Spleen (tissue), 11 donors: Measurements from ENCODE around the gene MAP4K2. TPM values are rescaled to one million over a fixed set of nuclear protein-coding genes. Genes with fewer than 3 reads are reported as not detected.
"Not testable (repeated sequence)": the region's sequence is repeated elsewhere in the genome, so short reads cannot be mapped to it uniquely, and the experiment has no call there.

Experiments used
- DNase-seq: peaks from one replicate; pipeline ENCODE4 v3.0.0-alpha.2; 2020
- H3K27ac ChIP-seq, 8 donors: fragments of 200-600 bp; sonication (generic) in 7 of 8; 1 replicate in 4 of 8; 2 replicates in 4 of 8; pipeline versions ENCODE4 v1.5.0 to v1.8.0; 2016 to 2021; ENCODE audit warnings: inconsistent platforms in 4 of 8, mild to moderate bottlenecking in 4 of 8, moderate library complexity in 1 of 8
- H3K27me3 ChIP-seq, 7 donors: fragments of 200-600 bp; sonication (generic) in 6 of 7; replicated peaks in 1 of 7; 1 replicate in 4 of 7; 2 replicates in 3 of 7; pipeline versions ENCODE4 v1.5.0 to v1.8.0; 2016 to 2021; ENCODE audit warnings: inconsistent platforms in 3 of 7, mild to moderate bottlenecking in 1 of 7
- H3K36me3 ChIP-seq, 6 donors: fragments of 200-600 bp; sonication (generic) in 5 of 6; 1 replicate in 4 of 6; 2 replicates in 2 of 6; pipeline versions ENCODE4 v1.5.0 to v1.8.0; 2016 to 2021; ENCODE audit warnings: inconsistent platforms in 2 of 6
- H3K4me1 ChIP-seq, 6 donors: fragments of 200-600 bp; sonication (generic) in 5 of 6; 1 replicate in 3 of 6; 2 replicates in 3 of 6; pipeline versions ENCODE4 v1.5.0 to v1.8.0; 2016 to 2021; ENCODE audit warnings: inconsistent platforms in 3 of 6
- H3K4me3 ChIP-seq, 8 donors: fragments of 200-600 bp; sonication (generic) in 7 of 8; 1 replicate in 4 of 8; 2 replicates in 4 of 8; pipeline versions ENCODE4 v1.5.0 to v1.8.0; 2016 to 2021; ENCODE audit warnings: inconsistent platforms in 4 of 8, mild to moderate bottlenecking in 4 of 8, moderate library complexity in 2 of 8
- H3K9me3 ChIP-seq, 8 donors: fragments of 200-600 bp; sonication (generic) in 7 of 8; 1 replicate in 4 of 8; 2 replicates in 4 of 8; pipeline versions ENCODE4 v1.5.0 to v1.8.0; 2016 to 2021; ENCODE audit warnings: inconsistent platforms in 4 of 8
- CTCF ChIP-seq, 11 experiments: fragments of 200-600 bp in 7 of 11; fragments of 450-650 bp in 4 of 11; sonication (generic) in 4 of 11; IDR thresholded peaks in 8 of 11; conservative IDR thresholded peaks in 3 of 11; 1 replicate in 7 of 11; 2 replicates in 4 of 11; pipeline versions ENCODE4 v1.4.0 to v1.8.0; 2016 to 2021; ENCODE audit warnings: antibody characterized with exemption in 11 of 11, inconsistent platforms in 4 of 11, mild to moderate bottlenecking in 1 of 11
- POLR2A ChIP-seq, 3 donors: fragments of 450-650 bp; IDR thresholded peaks; one replicate each; pipeline ENCODE4 v1.5.1; 2017; ENCODE audit warnings: antibody characterized with exemption in 3 of 3, mild to moderate bottlenecking in 1 of 3
- POLR2AphosphoS5 ChIP-seq, 3 donors: sonication (generic); formaldehyde crosslinking; IDR thresholded peaks; one replicate each; pipeline ENCODE4 v1.5.1; 2017; ENCODE audit warnings: antibody characterized with exemption in 3 of 3
- WGBS, 5 donors: extraction: QIAGEN DNeasy Blood & Tissue Kit in 3 of 5; methylation state at CpG; one replicate each; pipeline versions ENCODE4 v1.1.5 to v1.1.7; 2013 to 2018; 5-methylcytosine and 5-hydroxymethylcytosine counted together
- intact Hi-C: fragments of 100-400 bp; cut with DNase I; formaldehyde crosslinking; loops from one replicate; pipeline ENCODE4 v1.15.0; 2023; ENCODE audit warnings: low total_unique reads
- polyA plus RNA-seq, 3 donors: library from polyadenylated mRNA; stranded (reverse); fragments of 200-250 nt; gene quantifications; one replicate each; pipeline ENCODE4 v1.2.1, GENCODE V29; 2013
- total RNA-seq, 7 donors: library from RNA; depleted of rRNA in 3 of 7; stranded (reverse); fragments of >200 nt in 3 of 7; fragmentation: NEBNext Ultra II Directional in 4 of 7; extraction: Animal tissue kit (Norgen Biotek cat#: 25700) in 4 of 7; gene quantifications; one replicate each; pipeline versions ENCODE4 v1.1.0 to v1.2.1, GENCODE V29; 2016 to 2021
- donor health status: healthy with polysubstance abuse.
- donor health status: DM: no; HTN: no; CAD: no; lungs with moderate emphysema.
- donor health status: DM: no; HTN: no; CAD: no.
- donor health status: Bipolar disorder and iron deficiency.
- donor health status: healthy.
- donor health status: DM: no; HTN: no; CAD: no.
- donor health status: DM: yes; HTN: yes; CAD: no.

MAP4K2 gene
- total and polyA plus RNA-seq, 10 donors = 40.8 to 106 (median 60.6) TPM

DNA sequence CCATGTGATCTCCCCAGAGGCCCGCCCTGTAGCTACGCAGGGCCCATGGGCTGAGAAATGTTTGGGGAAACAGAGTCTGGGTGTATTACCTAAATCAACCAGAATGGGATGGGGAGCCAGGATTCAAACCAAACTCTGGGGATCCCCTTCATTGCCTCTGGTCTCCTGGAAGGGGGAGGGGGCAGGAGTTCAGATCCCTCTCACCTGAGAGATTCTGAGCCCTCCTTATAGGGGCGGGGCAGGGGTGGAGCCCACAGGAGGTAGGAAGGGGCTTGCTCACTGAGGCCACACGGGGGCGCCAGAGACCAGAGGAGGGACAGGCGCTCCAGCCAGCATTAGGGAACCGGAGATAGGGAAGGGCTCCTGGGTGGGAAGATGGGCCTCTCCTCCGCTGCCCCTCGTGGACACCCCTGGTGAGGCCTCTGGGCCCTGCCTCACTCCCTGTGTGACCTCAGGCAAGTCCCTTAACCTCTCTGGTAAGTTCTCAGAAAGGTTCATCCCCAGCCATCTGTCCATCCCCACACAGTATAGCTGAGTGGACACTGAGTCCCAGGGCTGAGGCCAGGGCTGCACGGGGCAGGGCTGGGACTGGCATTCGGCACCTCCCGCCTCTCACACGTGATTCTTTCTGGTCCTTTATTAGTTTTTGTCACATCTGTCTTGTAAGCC, 44.1 kb upstream of the MAP4K2 start:
- H3K9me3 ChIP-seq = no peaks in the 10 kb centered on the region
- WGBS, 5 donors = 19 to 43% (median 29%) methylated on average over 7 to 13 of the region's 13 CpGs
- no peak overlapping the region for H3K4me3 ChIP-seq
- H3K27ac ChIP-seq = peak overlapping the region in 5 of 8 donors; percentile 52 to 98 (median 93)
- peaks cover 0 to 10% (median 3%) of the 10 kb centered on the region in 6 donors for H3K36me3 ChIP-seq
- intact Hi-C loops = loop anchor here (2.0 to 10.0 kb wide), 2 partner anchors 48 to 62 kb away; no protein-coding TSS in a partner anchor
- peak; percentile 99 for DNase-seq
- no peak for TF ChIP-seq POLR2A (IDR thresholded peaks at IDR 0.05)
- TF ChIP-seq POLR2AphosphoS5 (IDR thresholded peaks at IDR 0.05) = peak; percentile 73 to 79 (median 77)
- TF ChIP-seq CTCF (IDR thresholded peaks at IDR 0.05 in 8 of 11, conservative IDR thresholded peaks at IDR 0.05 in 3 of 11) = peak; percentile 96 to 100 (median 98)
- H3K4me1 ChIP-seq = peaks cover 44 to 91% (median 77%) of the 10 kb centered on the region in 6 donors
- no peaks in the 10 kb centered on the region for H3K27me3 ChIP-seq

DNA sequence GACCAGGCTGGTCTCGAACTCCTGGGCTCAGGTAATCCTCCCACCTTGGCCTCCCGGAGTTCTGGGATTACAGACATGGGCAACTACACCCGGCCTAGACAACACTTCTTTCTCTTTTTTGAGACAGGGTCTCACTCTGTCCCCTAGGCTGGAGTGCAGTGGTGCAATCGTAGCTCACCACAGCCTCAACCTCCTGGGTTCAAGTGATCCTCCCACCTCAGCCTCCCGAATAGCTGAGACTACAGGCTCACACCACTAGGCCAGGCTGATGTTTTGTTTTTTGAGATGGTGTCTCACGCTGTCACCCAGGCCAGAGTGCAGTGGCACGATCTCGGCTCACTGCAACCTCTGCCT, 42.7 kb upstream of the MAP4K2 start:
- not testable (repeated sequence) for H3K4me3 ChIP-seq, H3K36me3 ChIP-seq, H3K27me3 ChIP-seq, DNase-seq, H3K9me3 ChIP-seq
- 91 to 95% (median 92%) methylated on average over 8 of the region's 8 CpGs for WGBS, 5 donors
- Histone ChIP-seq H3K27ac (peak overlapping the region in 5 of 8 donors; percentile 29 to 91 (median 79)), H3K4me1 (peaks cover 32 to 77% (median 63%) of the 10 kb centered on the region in 6 donors)
- intact Hi-C loops = loop anchor here (2.0 to 10.0 kb wide), 2 partner anchors 49 to 61 kb away; no protein-coding TSS in a partner anchor

DNA sequence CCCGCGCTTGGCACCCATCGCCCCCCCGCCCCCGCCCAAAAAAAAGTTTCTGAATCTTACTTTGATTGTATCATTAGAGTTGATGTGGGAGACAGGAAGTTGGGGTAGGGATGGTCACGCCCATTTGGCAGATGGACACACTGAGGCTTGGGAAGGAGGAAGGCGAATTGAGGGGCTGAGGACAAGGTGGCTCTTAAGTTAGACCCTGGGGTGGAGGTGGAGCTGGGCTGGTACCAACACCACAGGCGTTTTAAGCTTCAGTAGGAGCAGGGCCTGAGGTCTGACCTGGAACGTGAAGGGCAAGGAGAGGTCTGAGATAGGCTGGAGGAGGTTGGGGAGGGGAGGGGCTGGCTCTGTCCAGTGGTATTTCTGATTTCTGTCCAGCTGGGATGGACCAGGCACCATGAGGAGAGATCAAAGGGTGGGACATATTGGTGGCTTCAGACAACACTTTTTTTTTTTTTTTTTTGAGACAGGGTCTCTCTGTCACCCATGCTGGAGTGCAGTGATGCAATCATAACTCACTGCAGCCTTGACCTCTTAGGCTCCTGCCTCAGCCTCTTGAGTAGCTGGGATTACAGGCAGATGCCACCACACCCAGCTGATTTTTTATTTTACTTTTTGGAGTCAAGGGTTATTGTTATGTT, 42.2 kb upstream of the MAP4K2 start:
- intact Hi-C loops = loop anchor here (10.0 kb wide), 1 partner anchor 60 kb away; no protein-coding TSS in a partner anchor
- H3K4me3 ChIP-seq = peak overlapping the region; percentile 31 to 87 (median 56)

DNA sequence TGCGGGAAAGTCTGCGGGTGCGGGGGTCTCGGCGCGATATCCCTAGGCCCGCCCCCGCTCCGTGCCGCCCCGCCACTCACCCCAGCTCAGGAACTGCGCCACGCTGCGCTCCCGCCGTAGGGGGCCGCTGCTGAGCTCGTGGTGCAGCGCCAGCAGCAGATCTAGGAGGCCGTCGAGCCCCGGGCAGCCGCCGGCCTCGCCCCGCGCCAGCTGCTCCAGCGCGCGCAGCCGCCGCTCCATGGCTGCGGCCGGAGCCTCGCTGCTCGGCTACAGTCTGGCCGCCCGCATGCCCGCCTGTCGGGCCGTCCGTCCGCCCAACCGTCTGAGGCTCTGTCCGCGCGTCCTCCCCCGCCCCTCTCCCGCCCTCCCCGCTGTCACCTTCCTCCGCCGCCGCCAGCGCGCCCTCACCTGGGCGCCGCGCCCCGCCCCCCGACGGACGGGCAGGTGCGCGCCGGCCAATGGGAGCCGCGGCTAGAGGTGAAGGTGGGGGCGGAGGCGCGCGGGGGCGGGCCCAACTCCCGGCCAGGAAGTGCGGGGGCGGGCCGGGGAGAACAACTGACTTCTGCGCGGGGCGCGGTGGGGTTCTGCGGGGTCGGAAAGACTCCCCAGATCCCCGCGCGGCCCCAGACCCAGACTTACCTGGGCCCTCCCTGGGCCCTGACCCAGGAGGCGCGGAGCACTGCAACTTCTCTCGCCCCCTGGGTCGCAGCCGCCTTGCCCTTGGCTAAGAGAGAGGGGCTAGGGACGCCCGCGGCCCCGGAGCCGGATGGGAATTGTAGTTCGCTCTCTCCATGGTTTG, 41.5 kb upstream of the MAP4K2 start, which contains the start of gene CDC42BPG:
CDC42BPG (minus strand) TSS at position 324 of the 799 bp plus-strand sequence; CDS start at position 240, 84 bp downstream.
- intact Hi-C loops = loop anchor here (10.0 kb wide), 1 partner anchor 60 kb away; no protein-coding TSS in a partner anchor
- TF ChIP-seq POLR2A (IDR thresholded peaks at IDR 0.05) = peak in 1 of 3 donors; percentile 9
- TF ChIP-seq CTCF (IDR thresholded peaks at IDR 0.05 in 8 of 11, conservative IDR thresholded peaks at IDR 0.05 in 3 of 11) = peak in 10 of 11 experiments; percentile 9 to 85 (median 75)
- TF ChIP-seq POLR2AphosphoS5 (IDR thresholded peaks at IDR 0.05) = peak; percentile 6 to 71 (median 46)
- no peaks in the 10 kb centered on the region for H3K9me3 ChIP-seq
- H3K4me3 ChIP-seq = peak within 1 kb of the TSS; percentile 31 to 87 (median 56)
- H3K4me1 ChIP-seq = peaks cover 25 to 65% (median 51%) of the 10 kb centered on the region in 6 donors
- peaks cover 0 to 8% (median 0%) of the 10 kb centered on the region in 6 donors for H3K36me3 ChIP-seq
- no peaks in the 10 kb centered on the region for H3K27me3 ChIP-seq
- DNase-seq = peak; percentile 94
- 1 to 2% (median 2%) methylated on average over 16 to 96 of the region's 96 CpGs for WGBS, 5 donors
- H3K27ac ChIP-seq = peak within 1 kb of the TSS; percentile 68 to 91 (median 78)

More for the DNA sequence above, 42.2 kb upstream of the MAP4K2 start:
- H3K9me3 ChIP-seq = no peaks in the 10 kb centered on the region
- DNase-seq = no peak
- H3K27me3 ChIP-seq = no peaks in the 10 kb centered on the region
- H3K36me3 ChIP-seq = peaks cover 0 to 1% (median 0%) of the 10 kb centered on the region in 6 donors
- H3K27ac ChIP-seq = peak overlapping the region; percentile 68 to 91 (median 78)
- 19 to 26% (median 22%) methylated on average over 9 of the region's 9 CpGs for WGBS, 5 donors
- TF ChIP-seq POLR2AphosphoS5 (IDR thresholded peaks at IDR 0.05) = no peak
- peaks cover 32 to 72% (median 58%) of the 10 kb centered on the region in 6 donors for H3K4me1 ChIP-seq
